Activated CD4-positive, alpha-beta T cell treated with anti-CD3 and anti-CD28 coated beads for 4 hours (primary cell): ENCODE data around the gene BUD31.
"Not testable (repeated sequence)": the region's sequence is repeated elsewhere in the genome, so short reads cannot be mapped to it uniquely, and the experiment has no call there.

Experiments
- DNase-seq, 2 donors: peaks; one replicate each; pipeline ENCODE4 v3.0.0-alpha.2; 2020

The BUD31 gene

GRCh38 chr7:99408379-99409191 lies at the start of gene BUD31, which contains the start of gene PDAP1:
Gene BUD31, plus strand, starts transcription at chr7:99408969. Its CDS starts 2,124 bp downstream, at chr7:99411093.
Gene PDAP1, minus strand, starts transcription at chr7:99408597. Its CDS starts 49 bp downstream, at chr7:99408548.
- peak; percentile 91 to 96 for DNase-seq

- no peak for DNase-seq
These were observed 49.2 kb upstream of the BUD31 start for GRCh38 chr7:99359465-99360154.

GRCh38 chr7:99362801-99363200 lies 46.0 kb upstream of the BUD31 start:
- DNase-seq: no peak

GRCh38 chr7:99363286-99363685 lies 45.5 kb upstream of the BUD31 start:
- DNase-seq: no peak

GRCh38 chr7:99365318-99366141 lies 43.2 kb upstream of the BUD31 start:
- DNase-seq: peak; percentile 67 to 73

GRCh38 chr7:99366646-99367045 lies 42.1 kb upstream of the BUD31 start:
- no peak for DNase-seq

- DNase-seq: no peak
These were observed 39.9 kb upstream of the BUD31 start for GRCh38 chr7:99368750-99369389.

- DNase-seq: no peak
These were observed 38.9 kb upstream of the BUD31 start for GRCh38 chr7:99369767-99370391.

GRCh38 chr7:99371376-99371920 lies 37.3 kb upstream of the BUD31 start:
- DNase-seq: no peak

- no peak for DNase-seq
These were observed 36.3 kb upstream of the BUD31 start for GRCh38 chr7:99372275-99373090.

GRCh38 chr7:99373091-99374066 lies 35.4 kb upstream of the BUD31 start:
- DNase-seq: no peak

GRCh38 chr7:99374111-99375064 lies 34.4 kb upstream of the BUD31 start, which contains the start of gene ARPC1B:
Gene ARPC1B, plus strand, starts transcription at chr7:99374730. Its CDS starts 10,985 bp downstream, at chr7:99385715.
- DNase-seq: peak; percentile 84 to 91

- peak; percentile 47 to 61 for DNase-seq
These were observed 33.5 kb upstream of the BUD31 start for GRCh38 chr7:99375070-99375807.

- peak; percentile 49 to 53 for DNase-seq
These were observed 29.7 kb upstream of the BUD31 start for GRCh38 chr7:99379043-99379577.

GRCh38 chr7:99379693-99380031 lies 29.1 kb upstream of the BUD31 start:
- not testable (repeated sequence) for DNase-seq

- peak in 1 of 2 donors; percentile 33 for DNase-seq
These were observed 28.5 kb upstream of the BUD31 start for GRCh38 chr7:99380032-99380822.
